PC-3 (cell line): Measurements from ENCODE around the gene ARHGDIB.

Experiments used
- CTCF ChIP-seq: fragments of 300-600 bp; sonication (generic); conservative IDR thresholded peaks from 2 replicates; pipeline ENCODE4 v1.5.1; 2017; ENCODE audit warnings: antibody characterized with exemption, low read depth, mild to moderate bottlenecking, low read length
- EZH2phosphoT487 ChIP-seq: fragments of 300-600 bp; sonication (generic); IDR thresholded peaks from 2 replicates; pipeline ENCODE4 v1.6.1; 2018; ENCODE audit warnings: mild to moderate bottlenecking, antibody characterized with exemption, low read length, borderline replicate concordance

GRCh38 chr12:14937689-14938088 lies 23.7 kb downstream of the ARHGDIB start:
- peak; percentile 35; the same call in 1 of the 2 replicates for TF ChIP-seq CTCF
- TF ChIP-seq EZH2phosphoT487, result no peak
